Trophoblast cell (in vitro differentiated cells and primary cell): ENCODE results near the gene MIA.
"Not testable (repeated sequence)": the region's sequence is repeated elsewhere in the genome, so short reads cannot be mapped to it uniquely, and the experiment has no call there.

Source experiments
- DNase-seq, 2 donors: peaks; one replicate each; pipeline ENCODE4 v3.0.0-alpha.2; 2016
- H2AFZ ChIP-seq: 2 replicates; pipeline ENCODE4 v1.6.1; 2013; ENCODE audit warnings: low read length, moderate library complexity, mild to moderate bottlenecking; ENCODE audit not compliant: insufficient read depth, poor library complexity
- H2AK5ac ChIP-seq: 2 replicates; pipeline ENCODE4 v1.6.1; 2013; ENCODE audit warnings: mild to moderate bottlenecking, low read length
- H2BK120ac ChIP-seq: 2 replicates; pipeline ENCODE4 v1.6.1; 2013; ENCODE audit warnings: low read length, mild to moderate bottlenecking, moderate library complexity; ENCODE audit not compliant: insufficient read depth, poor library complexity
- H2BK12ac ChIP-seq: 2 replicates; pipeline ENCODE4 v1.6.1; 2013; ENCODE audit warnings: mild to moderate bottlenecking, low read length, moderate library complexity
- H2BK5ac ChIP-seq: 2 replicates; pipeline ENCODE4 v1.6.1; 2013; ENCODE audit warnings: low read length, low read depth, moderate library complexity, mild to moderate bottlenecking; ENCODE audit not compliant: poor library complexity
- H3K14ac ChIP-seq: 2 replicates; pipeline ENCODE4 v1.6.1; 2013; ENCODE audit warnings: mild to moderate bottlenecking, low read length
- H3K18ac ChIP-seq: 2 replicates; pipeline ENCODE4 v1.6.1; 2013; ENCODE audit warnings: mild to moderate bottlenecking, low read length
- H3K23ac ChIP-seq: 2 replicates; pipeline ENCODE4 v1.6.1; 2013; ENCODE audit warnings: low read length
- H3K27ac ChIP-seq: 2 replicates; pipeline ENCODE4 v1.5.1; 2013; ENCODE audit warnings: low read depth, mild to moderate bottlenecking, inconsistent platforms, low read length, moderate library complexity
- H3K27me3 ChIP-seq: 2 replicates; pipeline ENCODE4 v1.6.1; 2013; ENCODE audit warnings: inconsistent platforms, mild to moderate bottlenecking, low read length, moderate library complexity; ENCODE audit not compliant: insufficient read depth
- H3K36me3 ChIP-seq, 2 experiments: 1 replicate in 1 of 2; 2 replicates in 1 of 2; pipeline ENCODE4 v1.6.1; 2013; ENCODE audit warnings: low read length in 2 of 2, mild to moderate bottlenecking in 2 of 2, moderate library complexity in 1 of 2; ENCODE audit not compliant: insufficient read depth in 2 of 2, control insufficient read depth in 1 of 2
- H3K4ac ChIP-seq: 2 replicates; pipeline ENCODE4 v1.6.1; 2013; ENCODE audit warnings: low read depth, mild to moderate bottlenecking, low read length, moderate library complexity
- H3K4me1 ChIP-seq, 2 experiments: 1 replicate in 1 of 2; 2 replicates in 1 of 2; pipeline ENCODE4 v1.6.1; 2013; ENCODE audit warnings: low read length in 2 of 2, mild to moderate bottlenecking in 2 of 2, moderate library complexity in 1 of 2; ENCODE audit not compliant: insufficient read depth in 2 of 2, control insufficient read depth in 1 of 2
- H3K4me2 ChIP-seq: 2 replicates; pipeline ENCODE4 v1.6.1; 2013; ENCODE audit warnings: inconsistent platforms, mild to moderate bottlenecking, low read length, moderate library complexity
- H3K4me3 ChIP-seq: 2 replicates; pipeline ENCODE4 v1.5.1; 2013; ENCODE audit warnings: mild to moderate bottlenecking, low read depth, low read length, inconsistent platforms
- H3K79me1 ChIP-seq: one replicate; pipeline ENCODE4 v1.6.1; 2013; ENCODE audit warnings: low read length
- H3K79me2 ChIP-seq: 2 replicates; pipeline ENCODE4 v1.6.1; 2013; ENCODE audit warnings: low read length, mild to moderate bottlenecking; ENCODE audit not compliant: control insufficient read depth, insufficient read depth, poor library complexity
- H3K9ac ChIP-seq: 2 replicates; pipeline ENCODE4 v1.6.1; 2013; ENCODE audit warnings: mild to moderate bottlenecking, low read length
- H3K9me3 ChIP-seq: 2 replicates; pipeline ENCODE4 v1.6.1; 2013; ENCODE audit warnings: low read depth, mild to moderate bottlenecking, control low read depth, inconsistent platforms, low read length; ENCODE audit not compliant: insufficient read depth
- H4K12ac ChIP-seq: 2 replicates; pipeline ENCODE4 v1.6.1; 2013; ENCODE audit warnings: low read depth, mild to moderate bottlenecking, low read length, moderate library complexity
- H4K8ac ChIP-seq: 2 replicates; pipeline ENCODE4 v1.6.1; 2013; ENCODE audit warnings: low read depth, mild to moderate bottlenecking, low read length, moderate library complexity
- H4K91ac ChIP-seq: one replicate; pipeline ENCODE4 v1.6.1; 2013; ENCODE audit warnings: low read depth, mild to moderate bottlenecking, low read length, moderate library complexity
- WGBS: extraction: QIAGEN DNeasy Blood & Tissue Kit; methylation state at CpG from one replicate; pipeline ENCODE4 v1.1.7; 2013; ENCODE audit warnings: missing lambda C conversion rate; ENCODE audit not compliant: insufficient read length, insufficient coverage; ENCODE audit errors: extremely low coverage; 5-methylcytosine and 5-hydroxymethylcytosine counted together

Gene MIA

DNA sequence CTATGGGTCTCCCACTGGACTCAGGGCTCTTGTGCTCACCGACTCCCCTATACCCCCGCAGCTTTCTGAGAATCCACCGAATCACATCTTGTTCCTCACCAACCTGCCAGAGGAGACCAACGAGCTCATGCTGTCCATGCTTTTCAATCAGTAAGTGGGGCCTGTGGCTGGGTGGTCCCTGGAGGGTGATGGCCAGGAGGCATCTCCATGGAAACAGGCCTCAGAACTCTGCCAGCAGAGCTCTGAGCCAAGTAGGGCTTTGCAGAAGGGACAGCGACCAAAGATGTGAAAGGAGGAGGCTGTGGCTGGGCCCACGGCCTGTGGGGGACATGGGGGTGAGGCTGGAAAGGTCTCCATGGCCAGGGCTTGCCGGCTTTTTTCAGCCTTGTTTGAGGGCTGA lies 11.8 kb upstream of the MIA start:
- Histone ChIP-seq H2BK12ac (no peak overlapping the region), H3K79me2 (no peaks in the 10 kb centered on the region), H3K4me1 (no peaks in the 10 kb centered on the region), H3K36me3 (peaks cover 68 to 74% of the 10 kb centered on the region in 2 experiments), H2AK5ac (no peak overlapping the region), H3K27ac (no peak overlapping the region), H2BK5ac (no peak overlapping the region), H3K9ac (no peak overlapping the region), H3K79me1 (no peaks in the 10 kb centered on the region), H4K91ac (no peak overlapping the region), H4K12ac (no peak overlapping the region), H2AFZ (no peak overlapping the region), H3K4me3 (no peak overlapping the region), H4K8ac (no peak overlapping the region), H3K23ac (no peak overlapping the region), H3K9me3 (peaks cover 2% of the 10 kb centered on the region), H3K18ac (no peak overlapping the region), H3K14ac (no peak overlapping the region), H3K4ac (no peak overlapping the region), H3K27me3 (no peaks in the 10 kb centered on the region), H2BK120ac (no peak overlapping the region), H3K4me2 (no peak overlapping the region)
- WGBS = no CpG with 5 or more reads among the region's 7 CpGs
- no peak for DNase-seq

DNA sequence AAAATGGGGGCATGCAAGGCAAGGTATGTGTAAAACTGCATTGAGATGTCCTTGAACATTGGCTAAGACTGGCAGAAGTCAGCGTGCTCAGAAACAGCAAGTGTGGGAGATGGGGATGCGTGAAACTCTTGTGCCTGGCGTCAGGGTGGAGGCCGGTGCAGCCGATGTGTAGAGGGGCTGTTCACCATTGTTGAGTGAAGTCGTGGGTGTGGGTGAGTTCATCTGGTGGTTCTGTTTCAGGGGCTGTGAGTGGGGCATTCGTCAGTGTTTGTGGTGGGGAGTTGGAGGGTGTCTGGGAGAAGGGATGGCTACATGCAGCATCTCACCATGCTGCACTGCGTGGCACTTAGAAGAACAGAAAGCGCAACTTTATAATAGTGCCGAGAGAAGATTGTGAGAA lies 11.4 kb upstream of the MIA start:
- Histone ChIP-seq H2BK12ac (no peak overlapping the region), H3K18ac (no peak overlapping the region), H3K4ac (no peak overlapping the region), H2BK120ac (no peak overlapping the region), H3K9me3 (peaks cover 2% of the 10 kb centered on the region), H3K36me3 (peaks cover 64 to 74% of the 10 kb centered on the region in 2 experiments), H2AK5ac (no peak overlapping the region), H4K8ac (no peak overlapping the region), H3K4me3 (no peak overlapping the region), H3K23ac (no peak overlapping the region), H3K4me1 (no peaks in the 10 kb centered on the region), H4K91ac (no peak overlapping the region), H3K27ac (no peak overlapping the region), H3K9ac (no peak overlapping the region), H4K12ac (no peak overlapping the region), H3K27me3 (no peaks in the 10 kb centered on the region), H2BK5ac (no peak overlapping the region), H3K79me1 (no peaks in the 10 kb centered on the region), H3K14ac (no peak overlapping the region), H3K4me2 (no peak overlapping the region), H3K79me2 (no peaks in the 10 kb centered on the region), H2AFZ (no peak overlapping the region)
- DNase-seq = no peak
- whole genome bisulfite sequencing = no CpG with 5 or more reads among the region's 10 CpGs

DNA sequence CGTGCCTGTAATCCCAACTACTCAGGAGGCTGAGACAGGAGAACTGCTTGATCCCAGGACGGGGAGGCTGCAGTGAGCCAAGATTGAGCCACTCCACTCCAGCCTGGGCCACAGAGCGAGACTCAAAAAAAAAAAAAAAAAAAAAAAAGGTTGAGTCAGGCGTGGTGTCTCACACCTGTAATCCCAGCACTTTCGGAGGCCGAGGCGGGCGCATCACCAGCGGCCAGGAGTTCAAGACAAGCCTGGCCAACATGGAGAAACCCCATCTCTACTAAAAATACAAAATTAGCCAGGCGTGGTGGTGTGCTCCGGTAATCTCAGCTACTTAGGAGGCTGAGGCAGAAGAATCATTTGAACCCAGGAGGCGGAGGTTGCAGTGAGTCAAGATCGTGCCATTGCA lies 8.9 kb upstream of the MIA start:
- not testable (repeated sequence) for H4K91ac ChIP-seq, H3K14ac ChIP-seq
- WGBS = no CpG with 5 or more reads among the region's 13 CpGs

DNA sequence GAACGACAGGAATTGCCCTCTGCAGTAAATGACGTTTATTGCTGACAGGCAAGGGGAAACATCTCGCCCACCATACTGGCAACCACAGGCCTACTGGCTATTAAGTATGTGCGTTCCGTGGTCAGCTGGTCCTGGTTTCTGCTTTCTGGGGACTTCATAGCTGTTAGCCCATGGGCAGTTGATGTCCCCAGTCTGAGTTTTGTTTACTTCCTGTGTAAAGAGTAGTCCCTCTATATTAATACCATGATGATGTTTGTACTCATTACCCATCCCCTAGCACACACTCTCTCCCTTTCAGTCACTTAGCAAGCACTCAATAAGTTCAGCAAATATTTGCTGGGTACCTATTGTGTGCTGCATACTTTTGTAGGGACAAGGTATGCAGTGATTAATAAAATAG lies 6.5 kb upstream of the MIA start:
- no peak for DNase-seq
- Histone ChIP-seq H4K12ac (no peak overlapping the region), H3K79me2 (no peaks in the 10 kb centered on the region), H3K79me1 (peaks cover under 1% of the 10 kb centered on the region), H3K27ac (no peak overlapping the region), H3K9me3 (no peaks in the 10 kb centered on the region), H2BK12ac (no peak overlapping the region), H3K18ac (no peak overlapping the region), H4K8ac (no peak overlapping the region), H3K4me1 (no peaks in the 10 kb centered on the region), H2AFZ (no peak overlapping the region), H2AK5ac (no peak overlapping the region), H3K14ac (no peak overlapping the region), H3K36me3 (peaks cover 23 to 27% of the 10 kb centered on the region in 2 experiments), H3K4me2 (no peak overlapping the region), H3K4ac (no peak overlapping the region), H3K9ac (no peak overlapping the region), H2BK5ac (no peak overlapping the region), H3K4me3 (no peak overlapping the region), H2BK120ac (no peak overlapping the region), H3K23ac (no peak overlapping the region), H3K27me3 (no peaks in the 10 kb centered on the region), H4K91ac (no peak overlapping the region)
- no CpG with 5 or more reads among the region's 5 CpGs for WGBS

More for the DNA sequence above, 8.9 kb upstream of the MIA start:
- H3K4me2 ChIP-seq, H3K4me3 ChIP-seq, H3K79me2 ChIP-seq, H2AFZ ChIP-seq, H3K27ac ChIP-seq, H2AK5ac ChIP-seq, H3K9me3 ChIP-seq, H2BK12ac ChIP-seq, H4K12ac ChIP-seq, H4K8ac ChIP-seq, H3K79me1 ChIP-seq, H3K4ac ChIP-seq, H2BK5ac ChIP-seq, H3K4me1 ChIP-seq, H2BK120ac ChIP-seq, H3K23ac ChIP-seq, H3K27me3 ChIP-seq, DNase-seq, H3K9ac ChIP-seq, H3K18ac ChIP-seq: not testable (repeated sequence)
- peaks cover 47 to 51% of the 10 kb centered on the region in 2 experiments for H3K36me3 ChIP-seq
